DND-41 (cell line): ENCODE data around the gene KAT2A.

ENCODE experiments used
- CTCF ChIP-seq: IDR thresholded peaks from 2 replicates; pipeline ENCODE4 v1.5.1; 2012; ENCODE audit warnings: borderline replicate concordance, low read length, moderate library complexity, mild to moderate bottlenecking; ENCODE audit not compliant: poor library complexity, severe bottlenecking; ENCODE audit errors: extremely low read depth
- EZH2 ChIP-seq: IDR thresholded peaks from 3 replicates; pipeline ENCODE4 v1.6.1; 2012; ENCODE audit warnings: borderline replicate concordance, low read depth, mild to moderate bottlenecking, moderate library complexity, low read length, inconsistent platforms; ENCODE audit not compliant: severe bottlenecking

GRCh38 chr17:42155614-42156045 lies 34.5 kb upstream of the KAT2A start:
- no peak for TF ChIP-seq CTCF
- no peak for TF ChIP-seq EZH2
